ENCODE data around the gene DAP3.
A peak's percentile ranks its signal among the peaks of the same experiment; 100 is the strongest.
"Not testable (repeated sequence)": the region's sequence is repeated elsewhere in the genome, so short reads cannot be mapped to it uniquely, and the experiment has no call there.

The DAP3 gene

GRCh38 chr1:155689081-155689607 is at the start of gene DAP3:
TSS of gene DAP3 (plus strand) at chr1:155689091. CDS start at chr1:155709780, 20,689 bp downstream.
- H3K4me3 ChIP-seq (ENCODE audit: low read length): peak within 1 kb of the TSS; percentile 91
- DNase-seq (ENCODE audit: low read depth): not testable (repeated sequence)

GRCh38 chr1:155640367-155640766 is 48.5 kb upstream of the DAP3 start:
- no peak for DNase-seq (ENCODE audit: low read depth)
- H3K4me3 ChIP-seq (ENCODE audit: low read length): no peak overlapping the region
- no peak for TF ChIP-seq CTCF (conservative IDR thresholded peaks at IDR 0.05; ENCODE audit: low read depth, low read length)

- DNase-seq (ENCODE audit: low read depth): not testable (repeated sequence)
Measured at GRCh38 chr1:155642559-155643180, 46.2 kb upstream of the DAP3 start.

GRCh38 chr1:155643230-155643629 is 45.7 kb upstream of the DAP3 start:
- no peak overlapping the region for H3K4me3 ChIP-seq (ENCODE audit: low read length)
- DNase-seq (ENCODE audit: low read depth): no peak
- TF ChIP-seq CTCF (conservative IDR thresholded peaks at IDR 0.05; ENCODE audit: low read depth, low read length): no peak

More at GRCh38 chr1:155642559-155643180, 46.2 kb upstream of the DAP3 start:
- not testable (repeated sequence) for H3K4me3 ChIP-seq (ENCODE audit: low read length)

- no peak for TF ChIP-seq CTCF (conservative IDR thresholded peaks at IDR 0.05; ENCODE audit: low read depth, low read length)
- H3K4me3 ChIP-seq (ENCODE audit: low read length): no peak overlapping the region
- peak; percentile 7 for DNase-seq (ENCODE audit: low read depth)
Measured at GRCh38 chr1:155645034-155645598, 43.8 kb upstream of the DAP3 start.

- H3K4me3 ChIP-seq (ENCODE audit: low read length): no peak overlapping the region
- TF ChIP-seq CTCF (conservative IDR thresholded peaks at IDR 0.05; ENCODE audit: low read depth, low read length): no peak
- DNase-seq (ENCODE audit: low read depth): peak; percentile 8
Measured at GRCh38 chr1:155645648-155646047, 43.2 kb upstream of the DAP3 start.

GRCh38 chr1:155646307-155646706 is 42.6 kb upstream of the DAP3 start:
- no peak for DNase-seq (ENCODE audit: low read depth)
- H3K4me3 ChIP-seq (ENCODE audit: low read length): no peak overlapping the region
- TF ChIP-seq CTCF (conservative IDR thresholded peaks at IDR 0.05; ENCODE audit: low read depth, low read length): no peak

All from retinal pigment epithelial cell (primary cell).